Fibroblast of lung (primary cell): ENCODE measurements around the gene LDLRAD4. TPM values are rescaled to one million over a fixed set of nuclear protein-coding genes. Genes with fewer than 3 reads are reported as not detected.

ENCODE experiments used
- DNase-seq, 2 donors: peaks; one replicate each; pipeline versions ENCODE4 v3.0.0 to v3.0.0-alpha.2; 2010; ENCODE audit warnings: low read depth in 2 of 2
- H2AFZ ChIP-seq: 2 replicates; pipeline ENCODE4 v1.5.1; 2012; ENCODE audit warnings: low read length, control low read depth, inconsistent platforms
- H3K27ac ChIP-seq: 2 replicates; pipeline ENCODE4 v1.5.1; 2011; ENCODE audit warnings: low read length, control low read depth; ENCODE audit not compliant: insufficient read depth
- H3K27me3 ChIP-seq: 2 replicates; pipeline ENCODE4 v1.5.1; 2011; ENCODE audit warnings: mild to moderate bottlenecking, low read length; ENCODE audit not compliant: control insufficient read depth, insufficient read depth
- H3K36me3 ChIP-seq: 2 replicates; pipeline ENCODE4 v1.5.1; 2011; ENCODE audit warnings: low read length; ENCODE audit not compliant: control insufficient read depth, insufficient read depth
- H3K4me1 ChIP-seq: 2 replicates; pipeline ENCODE4 v1.5.1; 2011; ENCODE audit warnings: low read length; ENCODE audit not compliant: control insufficient read depth, insufficient read depth; ENCODE audit errors: extremely low read depth
- H3K4me2 ChIP-seq: 2 replicates; pipeline ENCODE4 v1.5.1; 2011; ENCODE audit warnings: low read length, control low read depth; ENCODE audit not compliant: insufficient read depth; ENCODE audit errors: extremely low read depth
- H3K4me3 ChIP-seq, 4 experiments: fragments of 200-600 bp in 1 of 4; sonication (generic) in 1 of 4; replicated peaks in 1 of 4; 2 replicates each; pipeline ENCODE4 v1.5.1; 2011 to 2016; ENCODE audit warnings: low read length in 4 of 4, low read depth in 3 of 4, mild to moderate bottlenecking in 3 of 4, control low read depth in 2 of 4, inconsistent platforms in 1 of 4, mixed read lengths in 1 of 4; ENCODE audit not compliant: insufficient read depth in 1 of 4; ENCODE audit errors: control extremely low read depth in 1 of 4
- H3K79me2 ChIP-seq: 2 replicates; pipeline ENCODE4 v1.5.1; 2012; ENCODE audit warnings: mild to moderate bottlenecking, low read length, inconsistent platforms; ENCODE audit not compliant: control insufficient read depth, insufficient read depth
- H3K9ac ChIP-seq: 2 replicates; pipeline ENCODE4 v1.5.1; 2011; ENCODE audit warnings: mild to moderate bottlenecking, low read length, control low read depth; ENCODE audit not compliant: insufficient read depth
- H3K9me3 ChIP-seq: 2 replicates; pipeline ENCODE4 v1.5.1; 2012; ENCODE audit warnings: low read depth, low read length; ENCODE audit not compliant: control insufficient read depth, insufficient read depth
- H4K20me1 ChIP-seq: 2 replicates; pipeline ENCODE4 v1.5.1; 2011; ENCODE audit warnings: low read length; ENCODE audit not compliant: control insufficient read depth, insufficient read depth; ENCODE audit errors: extremely low read depth
- CTCF ChIP-seq, 2 donors: IDR thresholded peaks in 1 of 2; conservative IDR thresholded peaks in 1 of 2; 1 replicate in 1 of 2; 2 replicates in 1 of 2; pipeline ENCODE4 v1.5.1; 2011 to 2012; ENCODE audit warnings: low read length in 2 of 2, control low read depth in 1 of 2, inconsistent platforms in 1 of 2, low read depth in 1 of 2, mild to moderate bottlenecking in 1 of 2
- EZH2 ChIP-seq: IDR thresholded peaks from 2 replicates; pipeline ENCODE4 v1.5.1; 2012; ENCODE audit warnings: low read length, control low read depth, mild to moderate bottlenecking; ENCODE audit errors: missing control alignments
- polyA plus RNA-seq, 2 donors: library from polyadenylated mRNA; depleted of rRNA in 1 of 2; stranded (reverse) in 1 of 2; unstranded in 1 of 2; fragments of >200 nt; gene quantifications; 2 replicates each; pipeline ENCODE4 v1.2.1, GENCODE V29; 2011 to 2012; ENCODE audit warnings: missing spikeins in 1 of 2
- total RNA-seq: library from RNA; depleted of rRNA; stranded (reverse); fragments of >200 nt; gene quantifications from 2 replicates; pipeline ENCODE4 v1.2.1, GENCODE V29; 2014

Gene LDLRAD4
- total and polyA plus RNA-seq, 2 donors (not counting 1 experiment from before 2014, with no cell fraction given) = not detected

- Histone ChIP-seq H3K27me3 (peaks cover 29% of the 10 kb centered on the region), H3K4me3 (no peak overlapping the region), H3K9me3 (no peaks in the 10 kb centered on the region), H3K79me2 (no peaks in the 10 kb centered on the region), H3K4me1 (no peaks in the 10 kb centered on the region), H3K4me2 (no peak overlapping the region), H3K27ac (no peak overlapping the region), H3K36me3 (no peaks in the 10 kb centered on the region), H4K20me1 (no peaks in the 10 kb centered on the region), H3K9ac (no peak overlapping the region), H2AFZ (no peak overlapping the region)
- no peak for DNase-seq
- no peak for TF ChIP-seq EZH2
- no peak for TF ChIP-seq CTCF (conservative IDR thresholded peaks at IDR 0.05 in 1 of 2, IDR thresholded peaks at IDR 0.05 in 1 of 2; ENCODE audit: low read depth in 1 of 2, low read length in 2 of 2)
Observed at GRCh38 chr18:13213036-13213795, 5.3 kb upstream of the LDLRAD4 start.

- DNase-seq = no peak
- H3K27me3 ChIP-seq = peaks cover 40% of the 10 kb centered on the region
- H4K20me1 ChIP-seq = no peaks in the 10 kb centered on the region
- H3K4me1 ChIP-seq = no peaks in the 10 kb centered on the region
- H3K9me3 ChIP-seq = no peaks in the 10 kb centered on the region
- no peak overlapping the region for H3K9ac ChIP-seq
- no peaks in the 10 kb centered on the region for H3K36me3 ChIP-seq
- H3K4me2 ChIP-seq = no peak overlapping the region
- TF ChIP-seq CTCF (conservative IDR thresholded peaks at IDR 0.05 in 1 of 2, IDR thresholded peaks at IDR 0.05 in 1 of 2; ENCODE audit: low read depth in 1 of 2, low read length in 2 of 2) = no peak
- TF ChIP-seq EZH2 = no peak
- no peak overlapping the region for H2AFZ ChIP-seq
- H3K79me2 ChIP-seq = no peaks in the 10 kb centered on the region
- H3K27ac ChIP-seq = no peak overlapping the region
- no peak overlapping the region for H3K4me3 ChIP-seq
Observed at GRCh38 chr18:13214609-13215008, 4.0 kb upstream of the LDLRAD4 start.

GRCh38 chr18:13216092-13216582 is 2.4 kb upstream of the LDLRAD4 start:
- no peaks in the 10 kb centered on the region for H3K36me3 ChIP-seq
- H3K9me3 ChIP-seq = no peaks in the 10 kb centered on the region
- H3K4me2 ChIP-seq = no peak overlapping the region
- H3K9ac ChIP-seq = no peak overlapping the region
- no peaks in the 10 kb centered on the region for H3K4me1 ChIP-seq
- H4K20me1 ChIP-seq = no peaks in the 10 kb centered on the region
- no peak overlapping the region for H3K4me3 ChIP-seq
- no peak overlapping the region for H3K27ac ChIP-seq
- TF ChIP-seq CTCF (conservative IDR thresholded peaks at IDR 0.05 in 1 of 2, IDR thresholded peaks at IDR 0.05 in 1 of 2; ENCODE audit: low read depth in 1 of 2, low read length in 2 of 2) = peak; percentile 43 to 63
- TF ChIP-seq EZH2 = no peak
- peak; percentile 69 to 73 for DNase-seq
- peaks cover 46% of the 10 kb centered on the region for H3K27me3 ChIP-seq
- H3K79me2 ChIP-seq = no peaks in the 10 kb centered on the region
- no peak overlapping the region for H2AFZ ChIP-seq
